CD4-positive, alpha-beta memory T cell (primary cell): ENCODE data around the gene TFF3. TPM values are rescaled to one million over a fixed set of nuclear protein-coding genes. Genes with fewer than 3 reads are reported as not detected.

ENCODE experiments used
- CTCF ChIA-PET: fragments of 350-600 bp; sonication (Branson Sonifier 250); formaldehyde crosslinking; loops from one replicate; lab custom pipeline; 2021; ENCODE audit warnings: inconsistent platforms; ENCODE audit not compliant: partially characterized antibody; lab: Charles Lee
- POLR2A ChIA-PET: fragments of 350-600 bp; sonication (Branson Sonifier 250); formaldehyde crosslinking; loops from one replicate; lab custom pipeline; 2021; ENCODE audit not compliant: partially characterized antibody; lab: Charles Lee
- DNase-seq, 5 donors: peaks; one replicate each; pipeline versions ENCODE4 v3.0.0 to v3.0.0-alpha.2; 2020 to 2022; ENCODE audit warnings: mixed read lengths in 1 of 5
- H3K27ac ChIP-seq: one replicate; pipeline ENCODE4 v1.7.0; 2013; ENCODE audit warnings: low read depth, low read length
- H3K27me3 ChIP-seq: 2 replicates; pipeline ENCODE4 v1.7.0; 2013; ENCODE audit warnings: mild to moderate bottlenecking, low read length, moderate library complexity; ENCODE audit not compliant: insufficient read depth
- H3K36me3 ChIP-seq: 2 replicates; pipeline ENCODE4 v1.7.0; 2013; ENCODE audit warnings: mild to moderate bottlenecking, low read length, moderate library complexity; ENCODE audit not compliant: insufficient read depth
- H3K4me1 ChIP-seq: 2 replicates; pipeline ENCODE4 v1.7.0; 2013; ENCODE audit warnings: mild to moderate bottlenecking, low read length, moderate library complexity; ENCODE audit not compliant: insufficient read depth
- H3K4me3 ChIP-seq, 2 donors: one replicate each; pipeline ENCODE4 v1.7.0; 2013; ENCODE audit warnings: low read length in 2 of 2, mild to moderate bottlenecking in 1 of 2
- H3K9me3 ChIP-seq, 2 donors: one replicate each; pipeline ENCODE4 v1.7.0; 2013; ENCODE audit warnings: low read length in 2 of 2, control low read depth in 1 of 2; ENCODE audit not compliant: control insufficient read depth in 1 of 2
- H3K27ac Mint-ChIP-seq, 7 donors: one replicate each; pipeline ENCODE4 v1.8.0; 2020 to 2021; ENCODE audit warnings: mixed read lengths in 7 of 7, mild to moderate bottlenecking in 6 of 7, inconsistent platforms in 3 of 7, moderate library complexity in 3 of 7
- H3K27me3 Mint-ChIP-seq, 2 donors: one replicate each; pipeline ENCODE4 v1.8.0; 2020 to 2021; ENCODE audit warnings: mixed read lengths in 2 of 2
- H3K36me3 Mint-ChIP-seq, 2 donors: one replicate each; pipeline ENCODE4 v1.8.0; 2020 to 2021; ENCODE audit warnings: mixed read lengths in 2 of 2, inconsistent platforms in 1 of 2, mild to moderate bottlenecking in 1 of 2
- H3K4me1 Mint-ChIP-seq, 4 donors: one replicate each; pipeline ENCODE4 v1.8.0; 2020 to 2021; ENCODE audit warnings: mixed read lengths in 4 of 4, mild to moderate bottlenecking in 1 of 4
- H3K4me3 Mint-ChIP-seq, 8 donors: one replicate each; pipeline ENCODE4 v1.8.0; 2020 to 2021; ENCODE audit warnings: mixed read lengths in 8 of 8, mild to moderate bottlenecking in 7 of 8, moderate library complexity in 6 of 8, inconsistent platforms in 3 of 8
- H3K9me3 Mint-ChIP-seq, 8 donors: one replicate each; pipeline ENCODE4 v1.8.0; 2020 to 2021; ENCODE audit warnings: mixed read lengths in 8 of 8, mild to moderate bottlenecking in 5 of 8, inconsistent platforms in 3 of 8, moderate library complexity in 1 of 8
- intact Hi-C: fragments of 100-400 bp; cut with micrococcal nuclease; formaldehyde crosslinking; loops from one replicate; pipeline ENCODE4 v1.15.1; 2023
- polyA plus RNA-seq, 2 donors: library from polyadenylated mRNA; unstranded; fragments of 300-500 nt; fragmentation: Illumina TruSeq; gene quantifications; one replicate each; pipeline ENCODE4 v1.2.3, GENCODE V29; 2021
- total RNA-seq, 2 experiments: library from RNA; stranded (reverse); gene quantifications; one replicate each; pipeline ENCODE4 v1.2.3, GENCODE V29; 2021

TFF3 gene
- total and polyA plus RNA-seq, 4 experiments from 2014 or later = not detected

- no peak overlapping the region for H3K27ac ChIP-seq
- intact Hi-C loops = no loop called here
- Mint-ChIP-seq H3K4me1 (peaks cover 21 to 45% (median 42%) of the 10 kb centered on the region in 4 donors), H3K27ac (peak overlapping the region in 4 of 7 donors; percentile 19 to 83 (median 59)), H3K9me3 (no peaks in the 10 kb centered on the region), H3K4me3 (peak overlapping the region in 2 of 8 donors; percentile 5 to 37), H3K36me3 (peaks cover 6 to 7% of the 10 kb centered on the region in 2 donors), H3K27me3 (no peaks in the 10 kb centered on the region)
- no peak overlapping the region for H3K4me3 ChIP-seq
- H3K27me3 ChIP-seq = no peaks in the 10 kb centered on the region
- no peaks in the 10 kb centered on the region for H3K9me3 ChIP-seq
- H3K36me3 ChIP-seq = no peaks in the 10 kb centered on the region
- ChIA-PET POLR2A (no interaction called here), CTCF (interaction anchor here (1.2 to 1.3 kb wide), 2 partner anchors 77 to 106 kb away, joined by 3 read pairs; no protein-coding TSS in a partner anchor)
- no peak for DNase-seq
- peaks cover 32% of the 10 kb centered on the region for H3K4me1 ChIP-seq
Measured at GRCh38 chr21:42265231-42265812, 49.9 kb downstream of the TFF3 start.

- POLR2A ChIA-PET = no interaction called here
- DNase-seq = no peak
- no peaks in the 10 kb centered on the region for H3K36me3 ChIP-seq
- H3K36me3 Mint-ChIP-seq = peaks cover 6 to 7% of the 10 kb centered on the region in 2 donors
- H3K9me3 Mint-ChIP-seq = no peaks in the 10 kb centered on the region
- no peaks in the 10 kb centered on the region for H3K9me3 ChIP-seq
- no peaks in the 10 kb centered on the region for H3K27me3 ChIP-seq
- CTCF ChIA-PET = interaction anchor here (1.2 to 6.8 kb wide), 3 partner anchors 76 to 120 kb away, joined by 3 to 217 read pairs (median 3); no protein-coding TSS in a partner anchor
- no peak overlapping the region for H3K27ac ChIP-seq
- H3K27me3 Mint-ChIP-seq = no peaks in the 10 kb centered on the region
- H3K4me3 Mint-ChIP-seq = peak overlapping the region in 2 of 8 donors; percentile 5 to 70
- intact Hi-C loops = no loop called here
- H3K4me1 Mint-ChIP-seq = peaks cover 21 to 43% (median 41%) of the 10 kb centered on the region in 4 donors
- H3K4me3 ChIP-seq = no peak overlapping the region
- peak overlapping the region in 1 of 7 donors; percentile 22 for H3K27ac Mint-ChIP-seq
- peaks cover 32% of the 10 kb centered on the region for H3K4me1 ChIP-seq
Measured at GRCh38 chr21:42264245-42265195, 50.7 kb downstream of the TFF3 start.

- intact Hi-C loops = no loop called here
- H3K4me1 ChIP-seq = peaks cover 24% of the 10 kb centered on the region
- Mint-ChIP-seq H3K9me3 (no peaks in the 10 kb centered on the region), H3K4me1 (peaks cover 21 to 39% (median 37%) of the 10 kb centered on the region in 4 donors), H3K27me3 (no peaks in the 10 kb centered on the region), H3K4me3 (no peak overlapping the region), H3K27ac (peak overlapping the region in 2 of 7 donors; percentile 22 to 70), H3K36me3 (peaks cover 6 to 7% of the 10 kb centered on the region in 2 donors)
- no peaks in the 10 kb centered on the region for H3K36me3 ChIP-seq
- CTCF ChIA-PET = interaction anchor here (1.1 to 6.8 kb wide), 2 partner anchors 100 to 119 kb away, joined by 3 to 217 read pairs; no protein-coding TSS in a partner anchor
- H3K27ac ChIP-seq = no peak overlapping the region
- H3K27me3 ChIP-seq = no peaks in the 10 kb centered on the region
- no peak for DNase-seq
- no peak overlapping the region for H3K4me3 ChIP-seq
- POLR2A ChIA-PET = no interaction called here
- H3K9me3 ChIP-seq = no peaks in the 10 kb centered on the region
Measured at GRCh38 chr21:42263591-42264131, 51.5 kb downstream of the TFF3 start.

- intact Hi-C loops = no loop called here
- POLR2A ChIA-PET = no interaction called here
- no peak overlapping the region for H3K27ac ChIP-seq
- Mint-ChIP-seq H3K4me1 (peaks cover 19 to 38% (median 35%) of the 10 kb centered on the region in 4 donors), H3K36me3 (peaks cover 6 to 7% of the 10 kb centered on the region in 2 donors), H3K27me3 (no peaks in the 10 kb centered on the region), H3K27ac (peak overlapping the region in 1 of 7 donors; percentile 24), H3K4me3 (no peak overlapping the region), H3K9me3 (no peaks in the 10 kb centered on the region)
- H3K27me3 ChIP-seq = no peaks in the 10 kb centered on the region
- H3K4me3 ChIP-seq = no peak overlapping the region
- H3K9me3 ChIP-seq = no peaks in the 10 kb centered on the region
- no peak for DNase-seq
- H3K36me3 ChIP-seq = no peaks in the 10 kb centered on the region
- CTCF ChIA-PET = interaction anchor here (1.1 to 6.8 kb wide), 3 partner anchors 99 to 119 kb away, joined by 3 to 217 read pairs (median 3); no protein-coding TSS in a partner anchor
- H3K4me1 ChIP-seq = peaks cover 22% of the 10 kb centered on the region
Measured at GRCh38 chr21:42262831-42263231, 52.4 kb downstream of the TFF3 start.

- intact Hi-C loops = no loop called here
- peaks cover 12% of the 10 kb centered on the region for H3K4me1 ChIP-seq
- H3K9me3 Mint-ChIP-seq = no peaks in the 10 kb centered on the region
- no peaks in the 10 kb centered on the region for H3K27me3 Mint-ChIP-seq
- H3K4me3 ChIP-seq = no peak overlapping the region
- ChIA-PET POLR2A (no interaction called here), CTCF (interaction anchor here (1.6 to 6.8 kb wide), 4 partner anchors 10 to 118 kb away, joined by 3 to 217 read pairs (median 80); no protein-coding TSS in a partner anchor)
- no peak for DNase-seq
- peaks cover 14 to 38% (median 29%) of the 10 kb centered on the region in 4 donors for H3K4me1 Mint-ChIP-seq
- H3K27ac Mint-ChIP-seq = peak overlapping the region in 2 of 7 donors; percentile 23 to 24
- H3K27ac ChIP-seq = no peak overlapping the region
- H3K9me3 ChIP-seq = no peaks in the 10 kb centered on the region
- peaks cover 6 to 7% of the 10 kb centered on the region in 2 donors for H3K36me3 Mint-ChIP-seq
- no peak overlapping the region for H3K4me3 Mint-ChIP-seq
- no peaks in the 10 kb centered on the region for H3K36me3 ChIP-seq
- no peaks in the 10 kb centered on the region for H3K27me3 ChIP-seq
Measured at GRCh38 chr21:42261829-42262200, 53.4 kb downstream of the TFF3 start.
